ENCODE data around the gene PCGF2. TPM values are rescaled to one million over a fixed set of nuclear protein-coding genes. Genes with fewer than 3 reads are reported as not detected.

PCGF2 gene
- total and polyA plus RNA-seq, 9 of the 15 experiments (the other 6 are each of a cell fraction or from before 2014, with no cell fraction given) = 1.3 to 33.4 (median 7.0) TPM

DNA sequence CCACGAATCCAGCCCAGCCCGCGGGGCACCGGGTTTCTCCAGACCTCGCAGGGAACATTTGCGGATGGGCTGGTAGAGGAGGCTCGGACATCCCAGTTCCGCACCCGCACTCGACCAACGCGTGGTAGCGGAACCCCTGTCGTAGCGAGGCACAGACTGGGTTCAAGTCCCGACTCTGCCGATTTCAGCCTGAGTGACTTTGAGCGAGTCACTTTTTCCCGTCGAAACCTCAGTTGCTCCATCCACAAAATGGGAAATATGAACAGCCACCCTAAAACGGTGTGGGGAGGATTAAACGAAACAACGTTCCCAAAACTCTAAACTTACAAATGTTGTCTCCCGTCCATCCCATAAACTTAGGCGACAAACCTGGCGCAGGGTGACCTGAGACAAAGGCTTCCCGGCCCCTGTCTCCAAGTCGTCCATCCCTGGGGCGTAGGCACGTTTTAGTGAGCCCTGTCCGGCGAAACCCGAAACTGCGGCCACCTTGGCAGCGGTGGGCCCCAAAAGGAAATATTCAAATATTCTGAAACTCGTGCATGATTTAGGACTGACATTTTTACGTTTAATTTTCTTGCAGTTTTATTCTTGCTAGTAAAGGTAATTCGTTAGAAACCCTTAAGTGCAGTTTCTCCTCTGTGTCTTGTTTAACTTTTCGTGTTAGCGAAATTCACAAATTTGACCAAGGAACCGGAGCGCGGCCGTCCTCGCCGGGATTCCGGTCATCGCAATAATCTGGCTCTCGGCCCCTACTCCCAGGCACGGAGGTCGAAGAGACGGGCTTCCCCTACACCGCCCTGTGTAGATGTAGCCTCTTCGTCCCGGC lies 45.0 kb downstream of the PCGF2 start (continued):
- TF ChIP-seq, protein P1, sequence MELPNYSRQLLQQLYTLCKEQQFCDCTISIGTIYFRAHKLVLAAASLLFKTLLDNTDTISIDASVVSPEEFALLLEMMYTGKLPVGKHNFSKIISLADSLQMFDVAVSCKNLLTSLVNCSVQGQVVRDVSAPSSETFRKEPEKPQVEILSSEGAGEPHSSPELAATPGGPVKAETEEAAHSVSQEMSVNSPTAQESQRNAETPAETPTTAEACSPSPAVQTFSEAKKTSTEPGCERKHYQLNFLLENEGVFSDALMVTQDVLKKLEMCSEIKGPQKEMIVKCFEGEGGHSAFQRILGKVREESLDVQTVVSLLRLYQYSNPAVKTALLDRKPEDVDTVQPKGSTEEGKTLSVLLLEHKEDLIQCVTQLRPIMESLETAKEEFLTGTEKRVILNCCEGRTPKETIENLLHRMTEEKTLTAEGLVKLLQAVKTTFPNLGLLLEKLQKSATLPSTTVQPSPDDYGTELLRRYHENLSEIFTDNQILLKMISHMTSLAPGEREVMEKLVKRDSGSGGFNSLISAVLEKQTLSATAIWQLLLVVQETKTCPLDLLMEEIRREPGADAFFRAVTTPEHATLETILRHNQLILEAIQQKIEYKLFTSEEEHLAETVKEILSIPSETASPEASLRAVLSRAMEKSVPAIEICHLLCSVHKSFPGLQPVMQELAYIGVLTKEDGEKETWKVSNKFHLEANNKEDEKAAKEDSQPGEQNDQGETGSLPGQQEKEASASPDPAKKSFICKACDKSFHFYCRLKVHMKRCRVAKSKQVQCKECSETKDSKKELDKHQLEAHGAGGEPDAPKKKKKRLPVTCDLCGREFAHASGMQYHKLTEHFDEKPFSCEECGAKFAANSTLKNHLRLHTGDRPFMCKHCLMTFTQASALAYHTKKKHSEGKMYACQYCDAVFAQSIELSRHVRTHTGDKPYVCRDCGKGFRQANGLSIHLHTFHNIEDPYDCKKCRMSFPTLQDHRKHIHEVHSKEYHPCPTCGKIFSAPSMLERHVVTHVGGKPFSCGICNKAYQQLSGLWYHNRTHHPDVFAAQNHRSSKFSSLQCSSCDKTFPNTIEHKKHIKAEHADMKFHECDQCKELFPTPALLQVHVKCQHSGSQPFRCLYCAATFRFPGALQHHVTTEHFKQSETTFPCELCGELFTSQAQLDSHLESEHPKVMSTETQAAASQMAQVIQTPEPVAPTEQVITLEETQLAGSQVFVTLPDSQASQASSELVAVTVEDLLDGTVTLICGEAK (IDR thresholded peaks at IDR 0.05) = no peak; the same call in 1 of the 2 replicates
- TF ChIP-seq, protein P1 (CRISPR knock-in tag; IDR thresholded peaks at IDR 0.05) = no peak
- TF ChIP-seq CBFA2T2 (conservative IDR thresholded peaks at IDR 0.05) = no peak
- TF ChIP-seq SP1 (CRISPR knock-in tag; IDR thresholded peaks at IDR 0.05) = 0 out of 2 replicates have a peak, but pooled peaks have one; percentile 72
- no peak for TF ChIP-seq MYNN (IDR thresholded peaks at IDR 0.05)
- TF ChIP-seq MYNN (CRISPR knock-in tag; IDR thresholded peaks at IDR 0.05) = no peak
- TF ChIP-seq MTA3 (IDR thresholded peaks at IDR 0.05; ENCODE audit: borderline replicate concordance) = no peak
- TF ChIP-seq TARDBP (IDR thresholded peaks at IDR 0.05) = 0 out of 2 replicates have a peak, but pooled peaks have one; percentile 15
- TF ChIP-seq SMARCC2 (IDR thresholded peaks at IDR 0.05; ENCODE audit: low read depth) = no peak
- TF ChIP-seq, protein P2, sequence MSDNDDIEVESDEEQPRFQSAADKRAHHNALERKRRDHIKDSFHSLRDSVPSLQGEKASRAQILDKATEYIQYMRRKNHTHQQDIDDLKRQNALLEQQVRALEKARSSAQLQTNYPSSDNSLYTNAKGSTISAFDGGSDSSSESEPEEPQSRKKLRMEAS (CRISPR knock-in tag; IDR thresholded peaks at IDR 0.05) = 0 out of 2 replicates have a peak, but pooled peaks have one; percentile 7
- TF ChIP-seq PTRF (tag; IDR thresholded peaks at IDR 0.05) = no peak
- TF ChIP-seq LEF1 (IDR thresholded peaks at IDR 0.05) = no peak
- TF ChIP-seq GATA2 (CRISPR knock-in tag; IDR thresholded peaks at IDR 0.05) = no peak
- no peak for TF ChIP-seq MYBL2 (IDR thresholded peaks at IDR 0.05; ENCODE audit: low read depth)
- no peak for TF ChIP-seq MYBL2 (CRISPR knock-in tag; IDR thresholded peaks at IDR 0.05; ENCODE audit: borderline replicate concordance)
- no peak for TF ChIP-seq TAF7 (tag; IDR thresholded peaks at IDR 0.05)
- TF ChIP-seq RAD51 (IDR thresholded peaks at IDR 0.05; ENCODE audit: borderline replicate concordance, low read depth) = no peak
- no peak for TF ChIP-seq PTBP1 (IDR thresholded peaks at IDR 0.05; ENCODE audit: low read depth, low read length)
- no peak for TF ChIP-seq ZKSCAN3 (CRISPR knock-in tag; IDR thresholded peaks at IDR 0.05)
- TF ChIP-seq BCOR (IDR thresholded peaks at IDR 0.05) = peak; percentile 8; the same call in 1 of the 2 replicates
- no peak for TF ChIP-seq ZNF143 (CRISPR knock-in tag; IDR thresholded peaks at IDR 0.05)
- no peak for TF ChIP-seq STAG1 (CRISPR knock-in tag; IDR thresholded peaks at IDR 0.05; ENCODE audit: borderline replicate concordance)
- no peak for TF ChIP-seq GATAD2A (IDR thresholded peaks at IDR 0.05)

Measured in K562 (cell line).